Transverse colon (tissue), 4 donors: ENCODE data around the gene EHMT1. TPM values are rescaled to one million over a fixed set of nuclear protein-coding genes. Genes with fewer than 3 reads are reported as not detected.
A peak's percentile ranks its signal among the peaks of the same experiment; 100 is the strongest.

Source experiments
- DNase-seq: peaks from one replicate; pipeline ENCODE4 v3.0.0-alpha.2; 2019
- H3K27ac ChIP-seq, 4 donors: fragments of 200-600 bp; sonication (generic); 2 replicates each; pipeline ENCODE4 v1.5.1; 2016 to 2018; ENCODE audit warnings: inconsistent platforms in 4 of 4
- H3K27me3 ChIP-seq: fragments of 200-600 bp; sonication (generic); 2 replicates; pipeline ENCODE4 v1.5.1; 2017; ENCODE audit warnings: inconsistent platforms
- H3K36me3 ChIP-seq, 4 donors: fragments of 200-600 bp; sonication (generic); 2 replicates each; pipeline ENCODE4 v1.5.1; 2017 to 2019; ENCODE audit warnings: inconsistent platforms in 4 of 4
- H3K4me1 ChIP-seq, 4 donors: fragments of 200-600 bp; sonication (generic); 2 replicates each; pipeline ENCODE4 v1.5.1; 2017 to 2020; ENCODE audit warnings: inconsistent platforms in 4 of 4
- H3K4me3 ChIP-seq, 4 donors: fragments of 200-600 bp; sonication (generic); 1 replicate in 1 of 4; 2 replicates in 3 of 4; pipeline versions ENCODE4 v1.5.1 to v1.6.1; 2017 to 2019; ENCODE audit warnings: inconsistent platforms in 4 of 4
- H3K9me3 ChIP-seq, 2 donors: fragments of 200-600 bp; sonication (generic); 2 replicates each; pipeline ENCODE4 v1.5.1; 2017 to 2019; ENCODE audit warnings: inconsistent platforms in 2 of 2
- EP300 ChIP-seq: sonication (generic); formaldehyde crosslinking; IDR thresholded peaks from one replicate; pipeline ENCODE4 v1.6.1; 2017; ENCODE audit warnings: antibody characterized with exemption, low read depth
- POLR2A ChIP-seq: fragments of 450-650 bp; IDR thresholded peaks from one replicate; pipeline ENCODE4 v1.6.1; 2016; ENCODE audit warnings: antibody characterized with exemption, mild to moderate bottlenecking, moderate library complexity
- POLR2AphosphoS5 ChIP-seq, 3 donors: sonication (generic); formaldehyde crosslinking; IDR thresholded peaks; one replicate each; pipeline ENCODE4 v1.6.1; 2016; ENCODE audit warnings: antibody characterized with exemption in 3 of 3
- WGBS, 2 donors: methylation state at CpG; one replicate each; pipeline ENCODE4 v1.1.5; 2018; ENCODE audit warnings: low coverage in 1 of 2; 5-methylcytosine and 5-hydroxymethylcytosine counted together
- in situ Hi-C, 4 donors: fragments of 200-750 bp; cut with MboI; loops; one replicate each; pipeline versions ENCODE4 v1.15.0 to v1.15.1; 2017; ENCODE audit warnings: low sequenced_read_pairs in 3 of 4, low pct_ligation_motif_present in 1 of 4, low pct_unique_long_range_greater_than_20kb in 1 of 4
- intact Hi-C: fragments of 100-400 bp; cut with DNase I; formaldehyde crosslinking; loops from one replicate; pipeline ENCODE4 v1.15.1; 2023; ENCODE audit warnings: low total_unique reads
- total RNA-seq, 4 donors: library from RNA; depleted of rRNA; stranded (reverse); fragments of >200 nt; gene quantifications; one replicate each; pipeline ENCODE4 v1.1.0, GENCODE V29; 2016
- TF ChIP-seq, protein P1 (sequence below), 5 experiments: fragments of 200-600 bp in 3 of 5; fragments of 450-650 bp in 2 of 5; sonication (generic) in 3 of 5; IDR thresholded peaks; 1 replicate in 2 of 5; 2 replicates in 3 of 5; pipeline ENCODE4 v1.5.1; 2016 to 2017; ENCODE audit warnings: antibody characterized with exemption in 5 of 5, inconsistent platforms in 3 of 5, mild to moderate bottlenecking in 2 of 5, moderate library complexity in 1 of 5

Gene EHMT1
- total RNA-seq, 4 donors from 2014 or later, result 93.8 to 184 (median 139) TPM

DNA sequence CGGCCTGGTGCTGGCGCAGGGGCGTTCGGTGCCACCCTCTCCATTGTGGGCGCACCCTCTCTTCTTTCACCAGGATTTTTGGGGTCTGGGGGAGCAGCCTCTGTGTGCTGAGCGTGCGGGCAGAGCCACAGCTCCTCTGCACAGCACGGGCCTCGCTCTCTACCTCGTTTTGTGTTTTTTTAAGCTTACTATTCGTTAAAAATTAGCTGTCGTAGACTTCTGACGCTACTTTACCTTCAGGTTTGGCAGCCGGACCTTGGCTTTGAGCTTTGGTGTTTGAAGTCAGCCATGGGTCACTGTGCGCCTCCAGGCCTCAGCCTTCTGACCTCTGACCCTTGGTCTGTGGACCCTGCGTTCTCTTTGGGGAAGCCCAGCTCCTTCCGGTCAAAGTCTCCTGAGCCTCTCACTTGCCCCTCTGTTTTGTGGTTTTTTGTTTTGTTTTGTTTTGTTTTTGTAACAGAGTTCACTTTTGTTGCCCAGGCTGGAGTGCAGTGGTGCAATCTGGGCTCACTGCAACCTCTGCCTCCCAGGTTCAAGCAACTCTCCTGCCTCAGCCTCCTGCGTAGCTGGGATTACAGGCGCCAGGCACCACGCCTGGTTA lies 170.6 kb downstream of the EHMT1 start:
- H3K27ac ChIP-seq, result peak overlapping the region; percentile 80 to 90 (median 86)
- intact Hi-C loops (no loop called here), in situ Hi-C loops (no loop called here)
- peak overlapping the region in 3 of 4 donors; percentile 1 to 35 (median 11) for H3K4me3 ChIP-seq
- TF ChIP-seq POLR2A (peak; percentile 54), EP300 (no peak)
- no peak for DNase-seq
- H3K4me1 ChIP-seq, result peaks cover 0 to 23% (median 19%) of the 10 kb centered on the region in 4 donors
- 62 to 66% methylated on average over 11 to 20 of the region's 20 CpGs for WGBS, 2 donors
- peaks cover 0 to 37% (median 12%) of the 10 kb centered on the region in 4 donors for H3K36me3 ChIP-seq
- H3K27me3 ChIP-seq, result no peaks in the 10 kb centered on the region
- H3K9me3 ChIP-seq, result no peaks in the 10 kb centered on the region

DNA sequence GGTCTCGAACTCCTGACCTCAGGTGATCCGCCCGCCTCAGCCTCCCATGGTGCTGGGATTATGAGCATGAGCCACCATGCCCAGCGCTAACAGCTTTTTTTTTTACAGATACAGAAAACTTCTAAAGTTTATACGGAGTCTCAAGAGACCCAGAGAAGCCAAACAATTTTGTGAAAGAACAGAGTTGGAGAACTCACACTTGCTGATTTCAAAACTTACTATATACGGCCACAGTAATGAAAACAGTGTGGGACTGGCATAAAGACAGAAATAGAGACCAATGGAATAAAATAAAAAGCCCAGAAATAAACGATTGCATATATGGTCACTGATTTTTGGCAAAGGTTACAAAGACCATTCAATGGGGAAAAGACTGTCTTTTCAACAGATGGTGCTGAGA lies 173.1 kb downstream of the EHMT1 start:
- TF ChIP-seq POLR2A (no peak), POLR2AphosphoS5 (IDR thresholded peaks at IDR 0.05) (no peak), EP300 (no peak)
- TF ChIP-seq, protein P1, sequence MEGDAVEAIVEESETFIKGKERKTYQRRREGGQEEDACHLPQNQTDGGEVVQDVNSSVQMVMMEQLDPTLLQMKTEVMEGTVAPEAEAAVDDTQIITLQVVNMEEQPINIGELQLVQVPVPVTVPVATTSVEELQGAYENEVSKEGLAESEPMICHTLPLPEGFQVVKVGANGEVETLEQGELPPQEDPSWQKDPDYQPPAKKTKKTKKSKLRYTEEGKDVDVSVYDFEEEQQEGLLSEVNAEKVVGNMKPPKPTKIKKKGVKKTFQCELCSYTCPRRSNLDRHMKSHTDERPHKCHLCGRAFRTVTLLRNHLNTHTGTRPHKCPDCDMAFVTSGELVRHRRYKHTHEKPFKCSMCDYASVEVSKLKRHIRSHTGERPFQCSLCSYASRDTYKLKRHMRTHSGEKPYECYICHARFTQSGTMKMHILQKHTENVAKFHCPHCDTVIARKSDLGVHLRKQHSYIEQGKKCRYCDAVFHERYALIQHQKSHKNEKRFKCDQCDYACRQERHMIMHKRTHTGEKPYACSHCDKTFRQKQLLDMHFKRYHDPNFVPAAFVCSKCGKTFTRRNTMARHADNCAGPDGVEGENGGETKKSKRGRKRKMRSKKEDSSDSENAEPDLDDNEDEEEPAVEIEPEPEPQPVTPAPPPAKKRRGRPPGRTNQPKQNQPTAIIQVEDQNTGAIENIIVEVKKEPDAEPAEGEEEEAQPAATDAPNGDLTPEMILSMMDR (IDR thresholded peaks at IDR 0.05), result no peak
- Histone ChIP-seq H3K4me1 (peaks cover 0 to 23% (median 19%) of the 10 kb centered on the region in 4 donors), H3K36me3 (peaks cover 0 to 37% (median 17%) of the 10 kb centered on the region in 4 donors), H3K27ac (no peak overlapping the region), H3K4me3 (no peak overlapping the region), H3K9me3 (no peaks in the 10 kb centered on the region), H3K27me3 (no peaks in the 10 kb centered on the region)
- no peak for DNase-seq
- in situ Hi-C loops, result no loop called here
- 75 to 93% methylated on average over 4 to 7 of the region's 7 CpGs for whole genome bisulfite sequencing, 2 donors
- intact Hi-C loops, result no loop called here

DNA sequence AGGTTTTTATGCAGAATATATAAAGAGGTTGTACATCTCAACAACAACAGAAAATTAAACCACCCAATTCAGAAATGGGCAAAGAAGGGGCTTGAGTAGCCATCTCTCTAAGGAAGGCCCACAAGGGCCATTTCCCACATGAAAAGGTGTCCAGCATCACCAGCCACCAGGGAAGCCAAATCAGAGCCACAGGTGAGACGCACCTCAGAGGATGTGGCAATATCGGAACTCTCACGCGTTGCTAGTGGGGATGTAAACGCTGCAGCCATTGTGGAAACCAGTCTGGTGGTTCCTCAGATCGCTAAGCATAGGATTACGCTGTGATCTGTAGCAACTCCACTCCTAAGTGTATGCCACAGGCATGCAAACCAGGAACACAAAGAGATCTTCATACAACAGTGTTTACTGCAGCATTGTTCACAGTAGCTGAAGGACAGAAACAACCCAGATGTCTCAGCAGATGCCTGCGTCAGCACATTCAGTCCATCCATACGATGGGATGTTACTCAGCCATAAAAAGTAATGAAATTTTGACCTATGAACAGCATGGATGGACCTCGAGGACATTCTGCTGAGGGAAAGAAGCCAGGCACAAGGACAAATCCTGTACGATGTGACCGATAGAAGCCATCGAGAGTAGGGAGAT lies 174.5 kb downstream of the EHMT1 start:
- intact Hi-C loops, result no loop called here
- Histone ChIP-seq H3K4me1 (peaks cover 0 to 12% (median 9%) of the 10 kb centered on the region in 4 donors), H3K27me3 (no peaks in the 10 kb centered on the region), H3K36me3 (peaks cover 0 to 37% (median 17%) of the 10 kb centered on the region in 4 donors), H3K27ac (no peak overlapping the region), H3K9me3 (no peaks in the 10 kb centered on the region), H3K4me3 (no peak overlapping the region)
- TF ChIP-seq POLR2A (no peak), EP300 (no peak), POLR2AphosphoS5 (IDR thresholded peaks at IDR 0.05) (no peak)
- TF ChIP-seq, protein P1 (IDR thresholded peaks at IDR 0.05), result no peak
- WGBS, 2 donors, result 88 to 92% methylated on average over 6 to 13 of the region's 13 CpGs
- in situ Hi-C loops, result no loop called here
- no peak for DNase-seq

DNA sequence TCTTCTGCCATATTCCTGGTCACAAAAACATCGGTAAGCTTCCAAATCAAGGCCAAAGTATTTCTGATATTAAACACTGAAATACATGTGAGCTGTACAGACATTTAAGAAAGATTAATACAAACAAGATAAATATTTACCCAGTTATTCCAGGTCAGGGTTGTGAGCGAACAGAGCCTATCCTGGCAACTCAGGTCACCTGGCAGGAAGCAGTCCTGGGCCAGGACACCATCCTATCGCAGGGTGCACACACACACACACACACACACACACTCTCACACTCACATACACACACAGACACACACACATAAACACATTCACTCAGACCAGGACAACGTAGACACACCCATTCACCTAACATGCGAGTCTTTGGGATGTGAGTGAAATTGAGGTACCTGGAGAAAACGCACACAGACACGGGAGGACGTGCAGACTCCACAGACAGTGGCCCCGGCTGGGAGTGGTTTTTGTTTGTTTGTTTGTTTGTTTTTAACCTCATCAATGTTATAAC lies 176.4 kb downstream of the EHMT1 start:
- intact Hi-C loops, result no loop called here
- Histone ChIP-seq H3K36me3 (peaks cover 0 to 39% (median 19%) of the 10 kb centered on the region in 4 donors), H3K27ac (no peak overlapping the region), H3K4me1 (no peaks in the 10 kb centered on the region), H3K27me3 (no peaks in the 10 kb centered on the region), H3K9me3 (no peaks in the 10 kb centered on the region), H3K4me3 (no peak overlapping the region)
- TF ChIP-seq EP300, result no peak
- TF ChIP-seq POLR2AphosphoS5 (IDR thresholded peaks at IDR 0.05), result no peak
- TF ChIP-seq, protein P1 (IDR thresholded peaks at IDR 0.05), result no peak
- TF ChIP-seq POLR2A, result no peak
- WGBS, 2 donors, result 85 to 91% methylated on average over 5 to 9 of the region's 9 CpGs
- in situ Hi-C loops, result no loop called here
- no peak for DNase-seq
